ENCODE measurements around the gene USF1.

Gene USF1

GRCh38 chr1:161021970-161022353, 23.8 kb downstream of the USF1 start:
- TF ChIP-seq REST (IDR thresholded peaks at IDR 0.05; ENCODE audit: low read depth) (no peak), ZBTB7A (IDR thresholded peaks at IDR 0.05; ENCODE audit: low read depth) (no peak), CREB1 (IDR thresholded peaks at IDR 0.05; ENCODE audit: low read depth) (no peak), MAX (IDR thresholded peaks at IDR 0.05) (no peak), FOXM1 (IDR thresholded peaks at IDR 0.05; ENCODE audit: borderline replicate concordance, low read depth) (no peak), NFIC (IDR thresholded peaks at IDR 0.05) (no peak), CEBPB (IDR thresholded peaks at IDR 0.05) (no peak), TEAD4 (IDR thresholded peaks at IDR 0.05) (no peak), EGR1 (IDR thresholded peaks at IDR 0.05) (no peak), TAF1 (IDR thresholded peaks at IDR 0.05; ENCODE audit: low read depth) (no peak), TCF12 (IDR thresholded peaks at IDR 0.05; ENCODE audit: low read depth) (no peak), RAD21 (IDR thresholded peaks at IDR 0.05; ENCODE audit: low read depth) (no peak), EP300 (IDR thresholded peaks at IDR 0.05; ENCODE audit: borderline replicate concordance) (no peak), YY1 (IDR thresholded peaks at IDR 0.05; ENCODE audit: low read depth) (no peak)
- TF ChIP-seq, protein P1, sequence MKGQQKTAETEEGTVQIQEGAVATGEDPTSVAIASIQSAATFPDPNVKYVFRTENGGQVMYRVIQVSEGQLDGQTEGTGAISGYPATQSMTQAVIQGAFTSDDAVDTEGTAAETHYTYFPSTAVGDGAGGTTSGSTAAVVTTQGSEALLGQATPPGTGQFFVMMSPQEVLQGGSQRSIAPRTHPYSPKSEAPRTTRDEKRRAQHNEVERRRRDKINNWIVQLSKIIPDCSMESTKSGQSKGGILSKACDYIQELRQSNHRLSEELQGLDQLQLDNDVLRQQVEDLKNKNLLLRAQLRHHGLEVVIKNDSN (IDR thresholded peaks at IDR 0.05): no peak

DNA sequence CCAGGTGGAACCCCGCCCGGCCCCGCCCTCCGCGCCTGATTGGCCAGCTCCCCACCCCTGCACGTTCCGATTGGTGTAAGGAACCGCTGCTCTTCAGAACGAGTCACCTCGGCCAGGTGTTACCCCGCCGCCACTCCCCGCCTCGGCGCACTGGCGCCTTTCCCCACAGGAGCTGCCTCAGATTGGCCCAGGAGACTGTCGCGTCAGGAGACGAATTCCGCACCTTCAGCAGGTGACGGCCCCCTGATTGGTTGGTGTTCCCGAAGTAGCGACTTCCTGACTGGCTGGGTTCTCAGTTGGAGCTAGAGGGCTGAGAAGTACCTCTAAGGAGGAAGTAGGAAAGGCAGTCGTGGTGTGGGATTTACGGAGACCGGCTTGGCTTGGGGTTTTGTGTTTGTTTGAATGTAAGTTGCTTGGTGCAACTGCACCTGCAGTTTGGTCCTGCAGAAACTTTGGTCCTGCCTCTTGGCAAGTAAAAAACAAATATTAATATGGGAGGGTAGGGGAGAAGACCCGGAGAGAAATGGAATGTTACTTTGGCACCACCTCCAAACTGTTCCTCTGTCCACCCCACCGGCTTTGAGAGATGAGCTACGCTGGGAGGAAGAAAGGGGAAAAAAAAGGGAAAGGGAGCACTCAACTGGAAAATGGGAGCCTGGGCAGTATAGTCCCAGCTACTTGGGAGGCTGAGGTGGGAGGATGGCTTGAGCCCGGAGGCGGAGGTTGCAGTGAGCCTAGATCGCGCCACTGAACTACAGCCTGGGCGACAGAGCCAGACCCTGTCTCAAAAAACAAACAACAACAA, 24.4 kb downstream of the USF1 start:
- TF ChIP-seq, protein P1 (IDR thresholded peaks at IDR 0.05): peak; percentile 34; the same call in 1 of the 2 replicates
- TF ChIP-seq TAF1 (IDR thresholded peaks at IDR 0.05; ENCODE audit: low read depth): 0 out of 2 replicates have a peak, but pooled peaks have one; percentile 13
- TF ChIP-seq EP300 (IDR thresholded peaks at IDR 0.05; ENCODE audit: borderline replicate concordance): no peak
- peak; percentile 26; the same call in 1 of the 2 replicates for TF ChIP-seq YY1 (IDR thresholded peaks at IDR 0.05; ENCODE audit: low read depth)
- no peak for TF ChIP-seq EGR1 (IDR thresholded peaks at IDR 0.05)
- peak; percentile 9; the same call in 1 of the 2 replicates for TF ChIP-seq TCF12 (IDR thresholded peaks at IDR 0.05; ENCODE audit: low read depth)
- no peak for TF ChIP-seq REST (IDR thresholded peaks at IDR 0.05; ENCODE audit: low read depth)
- peak; percentile 77; the same call in 1 of the 2 replicates for TF ChIP-seq CREB1 (IDR thresholded peaks at IDR 0.05; ENCODE audit: low read depth)
- 0 out of 2 replicates have a peak, but pooled peaks have one; percentile 4 for TF ChIP-seq TEAD4 (IDR thresholded peaks at IDR 0.05)
- peak; percentile 93 for TF ChIP-seq MAX (IDR thresholded peaks at IDR 0.05)

DNA sequence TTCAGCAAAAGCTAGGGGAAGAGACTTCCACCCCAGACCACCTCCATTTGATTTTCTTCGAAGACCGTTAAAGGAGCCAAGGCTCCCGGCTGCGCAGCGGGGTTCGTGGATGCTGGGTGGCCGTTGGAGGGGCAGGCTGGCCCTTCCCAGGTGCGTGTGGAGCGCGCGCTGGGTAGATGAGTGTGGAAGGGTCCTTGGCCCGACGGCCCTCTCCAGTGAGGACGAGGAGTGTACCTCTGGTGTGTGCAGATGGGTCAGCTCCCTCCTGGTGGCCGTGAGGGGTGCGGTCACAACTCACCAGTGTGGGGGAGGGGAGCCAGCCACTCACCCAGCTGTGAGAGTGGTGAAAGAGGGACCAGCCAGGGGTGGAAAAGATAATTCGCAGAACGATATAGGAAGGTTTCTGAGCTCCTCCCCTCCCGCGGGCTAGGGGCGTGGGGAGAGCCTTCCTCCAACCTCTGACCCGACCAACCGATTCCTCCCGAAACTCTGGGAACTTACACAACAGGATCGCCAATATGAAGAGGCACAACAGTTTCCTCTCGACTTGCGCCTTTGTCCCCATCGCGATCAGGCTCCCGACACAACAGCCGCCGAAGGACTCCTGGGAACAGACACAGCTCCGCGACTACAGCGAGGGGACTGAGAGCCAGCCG, 25.1 kb downstream of the USF1 start, which contains the start of gene F11R:
F11R (minus strand) TSS at position 644 of the 656 bp plus-strand sequence; CDS start at position 565, 79 bp downstream.
- TF ChIP-seq YY1 (IDR thresholded peaks at IDR 0.05; ENCODE audit: low read depth) (peak; percentile 6; the same call in 1 of the 2 replicates), TAF1 (IDR thresholded peaks at IDR 0.05; ENCODE audit: low read depth) (peak; percentile 68), NFIC (IDR thresholded peaks at IDR 0.05) (no peak), EGR1 (IDR thresholded peaks at IDR 0.05) (no peak), REST (IDR thresholded peaks at IDR 0.05; ENCODE audit: low read depth) (no peak)
- TF ChIP-seq, protein P1 (IDR thresholded peaks at IDR 0.05): no peak
